ENCODE measurements around the gene PIEZO1. TPM values are rescaled to one million over a fixed set of nuclear protein-coding genes. Genes with fewer than 3 reads are reported as not detected.
A peak's percentile ranks its signal among the peaks of the same experiment; 100 is the strongest.

The PIEZO1 gene
- total and polyA plus RNA-seq, 10 donors: 145 to 385 (median 201) TPM

GRCh38 chr16:88781140-88782077 lies 3.6 kb downstream of the PIEZO1 start:
- DNase-seq: peak; percentile 92
- intact Hi-C loops (cut with DNase I; ENCODE audit: low total_unique reads): no loop called here
- TF ChIP-seq POLR2A (IDR thresholded peaks at IDR 0.05): no peak
- peak; percentile 66 to 76 (median 71) for TF ChIP-seq POLR2AphosphoS5 (IDR thresholded peaks at IDR 0.05)
- TF ChIP-seq, protein P1, sequence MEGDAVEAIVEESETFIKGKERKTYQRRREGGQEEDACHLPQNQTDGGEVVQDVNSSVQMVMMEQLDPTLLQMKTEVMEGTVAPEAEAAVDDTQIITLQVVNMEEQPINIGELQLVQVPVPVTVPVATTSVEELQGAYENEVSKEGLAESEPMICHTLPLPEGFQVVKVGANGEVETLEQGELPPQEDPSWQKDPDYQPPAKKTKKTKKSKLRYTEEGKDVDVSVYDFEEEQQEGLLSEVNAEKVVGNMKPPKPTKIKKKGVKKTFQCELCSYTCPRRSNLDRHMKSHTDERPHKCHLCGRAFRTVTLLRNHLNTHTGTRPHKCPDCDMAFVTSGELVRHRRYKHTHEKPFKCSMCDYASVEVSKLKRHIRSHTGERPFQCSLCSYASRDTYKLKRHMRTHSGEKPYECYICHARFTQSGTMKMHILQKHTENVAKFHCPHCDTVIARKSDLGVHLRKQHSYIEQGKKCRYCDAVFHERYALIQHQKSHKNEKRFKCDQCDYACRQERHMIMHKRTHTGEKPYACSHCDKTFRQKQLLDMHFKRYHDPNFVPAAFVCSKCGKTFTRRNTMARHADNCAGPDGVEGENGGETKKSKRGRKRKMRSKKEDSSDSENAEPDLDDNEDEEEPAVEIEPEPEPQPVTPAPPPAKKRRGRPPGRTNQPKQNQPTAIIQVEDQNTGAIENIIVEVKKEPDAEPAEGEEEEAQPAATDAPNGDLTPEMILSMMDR (IDR thresholded peaks at IDR 0.05 in 8 of 11, conservative IDR thresholded peaks at IDR 0.05 in 3 of 11): no peak
- Histone ChIP-seq H3K36me3 (peaks cover 0 to 15% (median 0%) of the 10 kb centered on the region in 6 donors), H3K9me3 (no peaks in the 10 kb centered on the region), H3K4me1 (peaks cover 45 to 91% (median 75%) of the 10 kb centered on the region in 6 donors), H3K27me3 (replicated peaks in 1 of 7) (no peaks in the 10 kb centered on the region), H3K4me3 (peak overlapping the region in 5 of 8 donors; percentile 5 to 82 (median 15)), H3K27ac (peak overlapping the region; percentile 74 to 97 (median 92))
- 17 to 30% (median 27%) methylated on average over 22 to 28 of the region's 28 CpGs for WGBS, 5 donors

DNA sequence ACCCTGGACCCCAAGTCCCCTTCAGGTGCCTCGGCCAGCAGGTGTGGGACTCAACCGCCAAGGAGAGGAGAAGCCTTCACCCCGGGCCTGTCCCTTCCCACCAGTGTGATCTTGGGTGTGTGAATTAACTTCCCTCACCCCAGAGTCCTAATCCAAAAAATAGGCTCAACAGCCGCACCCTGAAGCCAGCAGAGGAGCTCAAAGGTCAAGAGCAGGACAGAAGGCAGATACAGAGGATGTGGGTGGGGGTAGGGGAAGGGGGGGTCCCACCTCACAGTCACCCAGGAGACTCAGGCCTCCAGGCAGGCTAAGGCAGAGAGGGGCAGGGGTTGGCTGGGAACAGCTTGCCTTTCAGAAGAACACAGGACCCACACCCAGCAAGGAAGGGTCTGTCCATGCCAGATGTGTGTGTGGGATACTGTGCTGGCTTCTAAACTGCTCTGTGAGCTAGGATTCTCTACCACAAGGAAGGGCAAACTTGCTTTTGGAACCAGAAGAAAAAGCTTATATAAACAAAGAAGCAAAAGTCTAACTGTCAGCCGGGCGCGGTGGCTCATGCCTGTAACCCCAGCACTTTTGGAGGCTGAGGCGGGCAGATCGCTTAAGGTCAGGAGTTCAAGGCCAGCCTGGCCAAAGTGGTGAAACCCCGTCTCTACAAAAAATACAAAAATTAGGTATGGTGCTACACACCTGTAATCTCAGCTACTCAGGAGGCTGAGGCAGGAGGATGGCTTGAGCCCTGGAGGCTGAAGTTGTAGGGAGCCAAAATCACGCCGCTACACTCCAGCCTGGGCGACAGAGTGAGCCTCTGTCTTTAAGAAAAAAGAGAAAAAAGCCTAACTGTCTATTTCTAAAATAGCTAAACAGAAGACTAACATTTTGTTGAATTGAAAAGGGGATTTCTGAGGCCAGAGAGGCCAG lies 4.6 kb downstream of the PIEZO1 start:
- TF ChIP-seq, protein P1 (IDR thresholded peaks at IDR 0.05 in 8 of 11, conservative IDR thresholded peaks at IDR 0.05 in 3 of 11): no peak
- TF ChIP-seq POLR2AphosphoS5 (IDR thresholded peaks at IDR 0.05) (no peak), POLR2A (IDR thresholded peaks at IDR 0.05) (no peak)
- Histone ChIP-seq H3K9me3 (no peaks in the 10 kb centered on the region), H3K27ac (peak overlapping the region; percentile 74 to 97 (median 92)), H3K27me3 (replicated peaks in 1 of 7) (no peaks in the 10 kb centered on the region), H3K4me1 (peaks cover 45 to 91% (median 73%) of the 10 kb centered on the region in 6 donors), H3K36me3 (peaks cover 0 to 23% (median 0%) of the 10 kb centered on the region in 6 donors), H3K4me3 (peak overlapping the region in 4 of 8 donors; percentile 5 to 82 (median 16))
- intact Hi-C loops (cut with DNase I; ENCODE audit: low total_unique reads): no loop called here
- peak; percentile 73 for DNase-seq
- WGBS, 5 donors: 53 to 68% (median 61%) methylated on average over 10 to 13 of the region's 13 CpGs

GRCh38 chr16:88779406-88780141 lies 5.4 kb downstream of the PIEZO1 start:
- intact Hi-C loops (cut with DNase I; ENCODE audit: low total_unique reads): no loop called here
- no peaks in the 10 kb centered on the region for H3K27me3 ChIP-seq (replicated peaks in 1 of 7)
- peaks cover 0 to 30% (median 0%) of the 10 kb centered on the region in 6 donors for H3K36me3 ChIP-seq
- 67 to 72% (median 70%) methylated on average over 22 to 34 of the region's 34 CpGs for WGBS, 5 donors
- H3K4me1 ChIP-seq: peaks cover 49 to 97% (median 76%) of the 10 kb centered on the region in 6 donors
- TF ChIP-seq POLR2AphosphoS5 (IDR thresholded peaks at IDR 0.05): no peak
- DNase-seq: no peak
- H3K27ac ChIP-seq: peak overlapping the region in 7 of 8 donors; percentile 74 to 97 (median 95)
- H3K4me3 ChIP-seq: peak overlapping the region in 1 of 8 donors; percentile 82
- H3K9me3 ChIP-seq: no peaks in the 10 kb centered on the region

- TF ChIP-seq POLR2A (IDR thresholded peaks at IDR 0.05): no peak
- no peak for TF ChIP-seq POLR2AphosphoS5 (IDR thresholded peaks at IDR 0.05)
- TF ChIP-seq, protein P1 (IDR thresholded peaks at IDR 0.05 in 8 of 11, conservative IDR thresholded peaks at IDR 0.05 in 3 of 11): no peak
- 79 to 84% (median 83%) methylated on average over 23 to 30 of the region's 30 CpGs for WGBS, 5 donors
- Histone ChIP-seq H3K4me3 (no peak overlapping the region), H3K9me3 (no peaks in the 10 kb centered on the region), H3K36me3 (peaks cover 0 to 33% (median 0%) of the 10 kb centered on the region in 6 donors), H3K4me1 (peaks cover 58 to 97% (median 77%) of the 10 kb centered on the region in 6 donors), H3K27me3 (replicated peaks in 1 of 7) (no peaks in the 10 kb centered on the region), H3K27ac (no peak overlapping the region)
- no peak for DNase-seq
- intact Hi-C loops (cut with DNase I; ENCODE audit: low total_unique reads): no loop called here
Measured at GRCh38 chr16:88778541-88779065, 6.4 kb downstream of the PIEZO1 start.
